ENCODE results near the gene NUMA1. TPM values are rescaled to one million over a fixed set of nuclear protein-coding genes. Genes with fewer than 3 reads are reported as not detected.
A peak's percentile ranks its signal among the peaks of the same experiment; 100 is the strongest.

Gene NUMA1
- total and polyA plus RNA-seq, 2 experiments from 2014 or later = 119 to 417 TPM

- Histone ChIP-seq H3K27ac (peak overlapping the region; percentile 39), H3K27me3 (no peaks in the 10 kb centered on the region), H3K4me3 (no peak overlapping the region), H3K36me3 (peaks cover 20% of the 10 kb centered on the region), H3K9me3 (ENCODE audit: low read depth) (no peaks in the 10 kb centered on the region), H3K4me1 (ENCODE audit: low read depth) (no peaks in the 10 kb centered on the region)
- TF ChIP-seq, protein P1, sequence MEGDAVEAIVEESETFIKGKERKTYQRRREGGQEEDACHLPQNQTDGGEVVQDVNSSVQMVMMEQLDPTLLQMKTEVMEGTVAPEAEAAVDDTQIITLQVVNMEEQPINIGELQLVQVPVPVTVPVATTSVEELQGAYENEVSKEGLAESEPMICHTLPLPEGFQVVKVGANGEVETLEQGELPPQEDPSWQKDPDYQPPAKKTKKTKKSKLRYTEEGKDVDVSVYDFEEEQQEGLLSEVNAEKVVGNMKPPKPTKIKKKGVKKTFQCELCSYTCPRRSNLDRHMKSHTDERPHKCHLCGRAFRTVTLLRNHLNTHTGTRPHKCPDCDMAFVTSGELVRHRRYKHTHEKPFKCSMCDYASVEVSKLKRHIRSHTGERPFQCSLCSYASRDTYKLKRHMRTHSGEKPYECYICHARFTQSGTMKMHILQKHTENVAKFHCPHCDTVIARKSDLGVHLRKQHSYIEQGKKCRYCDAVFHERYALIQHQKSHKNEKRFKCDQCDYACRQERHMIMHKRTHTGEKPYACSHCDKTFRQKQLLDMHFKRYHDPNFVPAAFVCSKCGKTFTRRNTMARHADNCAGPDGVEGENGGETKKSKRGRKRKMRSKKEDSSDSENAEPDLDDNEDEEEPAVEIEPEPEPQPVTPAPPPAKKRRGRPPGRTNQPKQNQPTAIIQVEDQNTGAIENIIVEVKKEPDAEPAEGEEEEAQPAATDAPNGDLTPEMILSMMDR (IDR thresholded peaks at IDR 0.05; ENCODE audit: low read depth, low read length) = no peak
- DNase-seq (ENCODE audit: low read depth in 1 of 2, low spot score in 1 of 2) = no peak
These were observed 80.5 kb downstream of the NUMA1 start for GRCh38 chr11:71999798-72000197.

- H3K4me1 ChIP-seq (ENCODE audit: low read depth) = no peaks in the 10 kb centered on the region
- no peaks in the 10 kb centered on the region for H3K27me3 ChIP-seq
- no peaks in the 10 kb centered on the region for H3K9me3 ChIP-seq (ENCODE audit: low read depth)
- DNase-seq (ENCODE audit: low read depth in 1 of 2, low spot score in 1 of 2) = peak in 1 of 2 donors; percentile 67
- H3K27ac ChIP-seq = peak overlapping the region; percentile 39
- TF ChIP-seq, protein P1 (IDR thresholded peaks at IDR 0.05; ENCODE audit: low read depth, low read length) = no peak
- H3K4me3 ChIP-seq = no peak overlapping the region
- H3K36me3 ChIP-seq = peaks cover 16% of the 10 kb centered on the region
These were observed 81.0 kb downstream of the NUMA1 start for GRCh38 chr11:71999362-71999761.

DNA sequence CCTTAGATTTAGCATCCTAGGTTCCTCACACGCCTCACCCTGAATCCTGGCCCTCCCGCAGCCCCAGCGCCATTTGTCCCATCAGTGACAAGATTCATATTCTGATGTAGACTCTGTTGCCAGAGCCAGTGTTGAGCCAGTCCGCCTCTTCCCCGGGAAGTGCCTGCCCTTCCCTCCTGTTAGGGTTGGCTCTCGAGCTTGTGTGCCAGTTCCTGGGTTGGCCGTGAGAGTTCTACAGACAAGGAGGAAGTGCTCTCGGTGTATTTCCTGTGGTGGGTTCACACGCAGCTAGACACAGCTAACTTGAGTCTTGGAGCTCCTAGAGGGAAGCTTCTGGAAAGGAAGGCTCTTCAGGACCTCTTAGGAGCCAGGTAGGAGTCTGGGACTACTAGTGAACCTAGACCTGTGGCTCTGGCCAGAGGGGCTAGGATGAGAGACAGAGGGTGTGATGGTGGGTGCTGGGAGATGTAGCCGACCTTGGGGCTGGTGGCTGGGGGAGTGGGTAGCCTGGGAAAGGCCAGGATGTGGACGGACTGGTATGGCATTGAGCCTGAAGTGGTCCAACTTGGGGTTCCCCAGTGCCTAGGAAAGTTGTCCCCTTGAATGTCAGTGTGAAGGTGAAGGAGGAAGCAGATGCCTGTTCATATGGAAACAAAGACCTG, 81.6 kb downstream of the NUMA1 start, which contains the start of gene IL18BP:
TSS of gene IL18BP (plus strand) at position 261 of the 662 bp plus-strand sequence. CDS start 1,076 bp downstream, outside the sequence.
- peaks cover 10% of the 10 kb centered on the region for H3K36me3 ChIP-seq
- TF ChIP-seq, protein P1 (IDR thresholded peaks at IDR 0.05; ENCODE audit: low read depth, low read length) = no peak
- no peaks in the 10 kb centered on the region for H3K27me3 ChIP-seq
- no peak for DNase-seq (ENCODE audit: low read depth in 1 of 2, low spot score in 1 of 2)
- no peak within 1 kb of the TSS for H3K4me3 ChIP-seq
- peak within 1 kb of the TSS; percentile 39 for H3K27ac ChIP-seq
- H3K9me3 ChIP-seq (ENCODE audit: low read depth) = no peaks in the 10 kb centered on the region
- no peaks in the 10 kb centered on the region for H3K4me1 ChIP-seq (ENCODE audit: low read depth)

GRCh38 chr11:71998061-71998460, 82.3 kb downstream of the NUMA1 start:
- Histone ChIP-seq H3K27ac (no peak overlapping the region), H3K27me3 (no peaks in the 10 kb centered on the region), H3K36me3 (peaks cover 3% of the 10 kb centered on the region), H3K9me3 (ENCODE audit: low read depth) (no peaks in the 10 kb centered on the region), H3K4me3 (no peak overlapping the region), H3K4me1 (ENCODE audit: low read depth) (no peaks in the 10 kb centered on the region)
- DNase-seq (ENCODE audit: low read depth in 1 of 2, low spot score in 1 of 2) = no peak
- TF ChIP-seq, protein P1 (IDR thresholded peaks at IDR 0.05; ENCODE audit: low read depth, low read length) = no peak

GRCh38 chr11:71997594-71997993, 82.7 kb downstream of the NUMA1 start:
- Histone ChIP-seq H3K4me3 (no peak overlapping the region), H3K9me3 (ENCODE audit: low read depth) (no peaks in the 10 kb centered on the region), H3K4me1 (ENCODE audit: low read depth) (no peaks in the 10 kb centered on the region), H3K36me3 (no peaks in the 10 kb centered on the region), H3K27ac (no peak overlapping the region), H3K27me3 (no peaks in the 10 kb centered on the region)
- no peak for DNase-seq (ENCODE audit: low read depth in 1 of 2, low spot score in 1 of 2)
- TF ChIP-seq, protein P1 (IDR thresholded peaks at IDR 0.05; ENCODE audit: low read depth, low read length) = no peak
